NCI-H748 (cell line): Measurements from ENCODE around the gene MEX3D.

Experiments used
- DNase-seq: peaks from one replicate; lab custom pipeline; 2025; ENCODE audit not compliant: unreplicated experiment; lab: John Stamatoyannopoulos, UW

MEX3D gene

GRCh38 chr19:1568320-1569019 lies at the start of gene MEX3D:
Gene MEX3D (minus strand): TSS chr19:1568325. CDS start chr19:1568058, 267 bp downstream.
- peak; percentile 73 for DNase-seq

GRCh38 chr19:1616875-1617274 lies 48.8 kb upstream of the MEX3D start:
- no peak for DNase-seq

- DNase-seq, result no peak
Observed at GRCh38 chr19:1616396-1616795, 48.3 kb upstream of the MEX3D start.

GRCh38 chr19:1615156-1615765 lies 47.1 kb upstream of the MEX3D start:
- no peak for DNase-seq

- no peak for DNase-seq
Observed at GRCh38 chr19:1613808-1614570, 45.9 kb upstream of the MEX3D start.

GRCh38 chr19:1613146-1613545 lies 45.0 kb upstream of the MEX3D start:
- DNase-seq, result no peak

GRCh38 chr19:1612114-1613086 lies 44.3 kb upstream of the MEX3D start:
- no peak for DNase-seq

- DNase-seq, result no peak
Observed at GRCh38 chr19:1611353-1611752, 43.2 kb upstream of the MEX3D start.

- DNase-seq, result no peak
Observed at GRCh38 chr19:1610579-1610978, 42.5 kb upstream of the MEX3D start.

GRCh38 chr19:1609680-1610474 lies 41.8 kb upstream of the MEX3D start:
- no peak for DNase-seq

- DNase-seq, result no peak
Observed at GRCh38 chr19:1609103-1609396, 40.9 kb upstream of the MEX3D start.

- DNase-seq, result no peak
Observed at GRCh38 chr19:1608359-1609102, 40.4 kb upstream of the MEX3D start.

- no peak for DNase-seq
Observed at GRCh38 chr19:1606138-1606651, 38.1 kb upstream of the MEX3D start.

GRCh38 chr19:1605236-1606137 lies 37.4 kb upstream of the MEX3D start, which contains the start of gene UQCR11:
Gene UQCR11 (minus strand): TSS chr19:1605462. CDS start chr19:1605409, 53 bp downstream.
- DNase-seq, result peak; percentile 91

GRCh38 chr19:1602091-1602707 lies 34.1 kb upstream of the MEX3D start:
- DNase-seq, result no peak

GRCh38 chr19:1601613-1602064 lies 33.5 kb upstream of the MEX3D start:
- no peak for DNase-seq

GRCh38 chr19:1599460-1599846 lies 31.3 kb upstream of the MEX3D start:
- DNase-seq, result no peak
